ENCODE data around the gene PRM3. TPM values are rescaled to one million over a fixed set of nuclear protein-coding genes. Genes with fewer than 3 reads are reported as not detected.

Gene PRM3
- total RNA-seq, 1 experiment from 2014 or later: not detected

- ChIA-PET CTCF (interaction anchor here (0.5 kb wide), 1 partner anchor 34 kb away, joined by 4 read pairs; no protein-coding TSS in a partner anchor), POLR2A (no interaction called here)
- no TSS peak for BruUV-seq (replicated peaks)
- Mint-ChIP-seq H3K9me3 (ENCODE audit: unreplicated experiment) (no peaks in the 10 kb centered on the region), H3K4me3 (ENCODE audit: unreplicated experiment) (no peak overlapping the region), H3K27ac (ENCODE audit: unreplicated experiment) (no peak overlapping the region), H3K36me3 (ENCODE audit: insufficient read depth, unreplicated experiment) (no peaks in the 10 kb centered on the region), H3K27me3 (ENCODE audit: insufficient read depth, unreplicated experiment) (no peaks in the 10 kb centered on the region), H3K4me1 (ENCODE audit: low read depth, unreplicated experiment) (peaks cover 18% of the 10 kb centered on the region)
- intact Hi-C loops (cut with micrococcal nuclease; ENCODE audit: unreplicated experiment): no loop called here
- Histone ChIP-seq H3K4me1 (peaks cover 13% of the 10 kb centered on the region), H3K9me3 (no peaks in the 10 kb centered on the region), H3K27me3 (replicated peaks; ENCODE audit: control insufficient read depth, insufficient read depth, low read length) (no peaks in the 10 kb centered on the region), H3K4me3 (ENCODE audit: low read depth, low read length) (no peak overlapping the region), H3K36me3 (ENCODE audit: control insufficient read depth, insufficient read depth, low read length) (no peaks in the 10 kb centered on the region)
- TF ChIP-seq, protein P1, sequence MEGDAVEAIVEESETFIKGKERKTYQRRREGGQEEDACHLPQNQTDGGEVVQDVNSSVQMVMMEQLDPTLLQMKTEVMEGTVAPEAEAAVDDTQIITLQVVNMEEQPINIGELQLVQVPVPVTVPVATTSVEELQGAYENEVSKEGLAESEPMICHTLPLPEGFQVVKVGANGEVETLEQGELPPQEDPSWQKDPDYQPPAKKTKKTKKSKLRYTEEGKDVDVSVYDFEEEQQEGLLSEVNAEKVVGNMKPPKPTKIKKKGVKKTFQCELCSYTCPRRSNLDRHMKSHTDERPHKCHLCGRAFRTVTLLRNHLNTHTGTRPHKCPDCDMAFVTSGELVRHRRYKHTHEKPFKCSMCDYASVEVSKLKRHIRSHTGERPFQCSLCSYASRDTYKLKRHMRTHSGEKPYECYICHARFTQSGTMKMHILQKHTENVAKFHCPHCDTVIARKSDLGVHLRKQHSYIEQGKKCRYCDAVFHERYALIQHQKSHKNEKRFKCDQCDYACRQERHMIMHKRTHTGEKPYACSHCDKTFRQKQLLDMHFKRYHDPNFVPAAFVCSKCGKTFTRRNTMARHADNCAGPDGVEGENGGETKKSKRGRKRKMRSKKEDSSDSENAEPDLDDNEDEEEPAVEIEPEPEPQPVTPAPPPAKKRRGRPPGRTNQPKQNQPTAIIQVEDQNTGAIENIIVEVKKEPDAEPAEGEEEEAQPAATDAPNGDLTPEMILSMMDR (IDR thresholded peaks at IDR 0.05; ENCODE audit: insufficient read depth in 1 of 2, low read depth in 1 of 2, low read length in 1 of 2, severe bottlenecking in 1 of 2, unreplicated experiment in 1 of 2): no peak
- no peak for DNase-seq
Observed at GRCh38 chr16:11289202-11289601, 15.8 kb upstream of the PRM3 start.

GRCh38 chr16:11285842-11286241, 12.4 kb upstream of the PRM3 start:
- TF ChIP-seq, protein P1 (IDR thresholded peaks at IDR 0.05; ENCODE audit: insufficient read depth in 1 of 2, low read depth in 1 of 2, low read length in 1 of 2, severe bottlenecking in 1 of 2, unreplicated experiment in 1 of 2): no peak
- Mint-ChIP-seq H3K9me3 (ENCODE audit: unreplicated experiment) (no peaks in the 10 kb centered on the region), H3K4me3 (ENCODE audit: unreplicated experiment) (no peak overlapping the region), H3K36me3 (ENCODE audit: insufficient read depth, unreplicated experiment) (no peaks in the 10 kb centered on the region), H3K27ac (ENCODE audit: unreplicated experiment) (no peak overlapping the region), H3K27me3 (ENCODE audit: insufficient read depth, unreplicated experiment) (no peaks in the 10 kb centered on the region), H3K4me1 (ENCODE audit: low read depth, unreplicated experiment) (peaks cover 12% of the 10 kb centered on the region)
- Histone ChIP-seq H3K4me1 (peaks cover 4% of the 10 kb centered on the region), H3K27me3 (replicated peaks; ENCODE audit: control insufficient read depth, insufficient read depth, low read length) (no peaks in the 10 kb centered on the region), H3K36me3 (ENCODE audit: control insufficient read depth, insufficient read depth, low read length) (no peaks in the 10 kb centered on the region), H3K4me3 (ENCODE audit: low read depth, low read length) (no peak overlapping the region), H3K9me3 (no peaks in the 10 kb centered on the region)
- CTCF ChIA-PET: no interaction called here
- POLR2A ChIA-PET: interaction anchor here (0.6 kb wide), 1 partner anchor 24 kb away, joined by 6 read pairs; no protein-coding TSS in a partner anchor
- no TSS peak for BruUV-seq (replicated peaks)
- intact Hi-C loops (cut with micrococcal nuclease; ENCODE audit: unreplicated experiment): no loop called here
- no peak for DNase-seq

GRCh38 chr16:11283820-11284248, 10.4 kb upstream of the PRM3 start:
- no peaks in the 10 kb centered on the region for H3K27me3 Mint-ChIP-seq (ENCODE audit: insufficient read depth, unreplicated experiment)

More at GRCh38 chr16:11283820-11284248, 10.4 kb upstream of the PRM3 start:
- intact Hi-C loops (cut with micrococcal nuclease; ENCODE audit: unreplicated experiment): no loop called here
- peak in 1 of 2 experiments; percentile 32 for DNase-seq
- Mint-ChIP-seq H3K4me3 (ENCODE audit: unreplicated experiment) (no peak overlapping the region), H3K9me3 (ENCODE audit: unreplicated experiment) (no peaks in the 10 kb centered on the region), H3K36me3 (ENCODE audit: insufficient read depth, unreplicated experiment) (no peaks in the 10 kb centered on the region), H3K4me1 (ENCODE audit: low read depth, unreplicated experiment) (peaks cover 16% of the 10 kb centered on the region), H3K27ac (ENCODE audit: unreplicated experiment) (no peak overlapping the region)
- TF ChIP-seq, protein P1 (IDR thresholded peaks at IDR 0.05; ENCODE audit: insufficient read depth in 1 of 2, low read depth in 1 of 2, low read length in 1 of 2, severe bottlenecking in 1 of 2, unreplicated experiment in 1 of 2): peak in 1 of 2 experiments; percentile 19
- ChIA-PET POLR2A (interaction anchor here (0.6 to 1.1 kb wide), 2 partner anchors 28 to 363 kb away, joined by 3 to 7 read pairs; partner anchors contain the start of gene SOCS1), CTCF (interaction anchor here (0.9 to 1.5 kb wide), 3 partner anchors 24 to 88 kb away, joined by 3 to 7 read pairs (median 3); partner anchors contain the start of gene SOCS1)
- H3K4me1 ChIP-seq: peaks cover 19% of the 10 kb centered on the region
- H3K4me3 ChIP-seq (ENCODE audit: low read depth, low read length): no peak overlapping the region
- H3K36me3 ChIP-seq (ENCODE audit: control insufficient read depth, insufficient read depth, low read length): no peaks in the 10 kb centered on the region
- H3K27me3 ChIP-seq (replicated peaks; ENCODE audit: control insufficient read depth, insufficient read depth, low read length): no peaks in the 10 kb centered on the region
- BruUV-seq (replicated peaks): no TSS peak
- H3K9me3 ChIP-seq: no peaks in the 10 kb centered on the region
